ENCODE data around the gene TGFBR3L.

DNA sequence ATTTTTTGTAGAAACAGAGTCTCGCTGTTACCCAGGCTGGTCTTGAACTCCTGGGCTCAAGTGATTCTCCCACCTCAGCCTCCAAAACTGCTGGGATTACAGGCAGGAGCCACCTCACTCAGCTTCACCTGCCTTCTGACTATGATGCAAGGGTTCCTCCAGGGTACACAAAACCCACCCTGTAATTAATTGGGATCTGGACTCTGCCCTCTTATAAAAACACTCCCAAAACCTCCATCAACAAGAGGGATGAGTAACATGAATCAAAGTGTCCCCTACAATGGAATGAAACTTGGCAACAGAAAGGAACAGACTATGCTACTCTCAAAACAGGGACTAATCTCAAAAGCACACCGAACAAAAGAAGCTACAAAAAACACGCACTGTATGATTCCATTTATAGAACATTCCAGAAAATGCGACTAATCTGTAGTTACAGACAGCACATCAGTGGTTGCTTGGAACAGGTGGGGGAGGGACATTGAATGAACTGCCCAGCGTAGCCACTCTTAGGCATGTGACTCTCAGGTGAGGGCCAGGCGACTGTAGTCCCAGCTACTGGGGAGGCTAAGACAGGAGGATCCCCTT lies 37.3 kb upstream of the TGFBR3L start:
- TF ChIP-seq ZBTB40 (IDR thresholded peaks at IDR 0.05; ENCODE audit: borderline replicate concordance) = no peak
- no peak for TF ChIP-seq SRF (IDR thresholded peaks at IDR 0.05; ENCODE audit: low read depth in 2 of 2, low read length in 2 of 2)
- TF ChIP-seq, protein P1, sequence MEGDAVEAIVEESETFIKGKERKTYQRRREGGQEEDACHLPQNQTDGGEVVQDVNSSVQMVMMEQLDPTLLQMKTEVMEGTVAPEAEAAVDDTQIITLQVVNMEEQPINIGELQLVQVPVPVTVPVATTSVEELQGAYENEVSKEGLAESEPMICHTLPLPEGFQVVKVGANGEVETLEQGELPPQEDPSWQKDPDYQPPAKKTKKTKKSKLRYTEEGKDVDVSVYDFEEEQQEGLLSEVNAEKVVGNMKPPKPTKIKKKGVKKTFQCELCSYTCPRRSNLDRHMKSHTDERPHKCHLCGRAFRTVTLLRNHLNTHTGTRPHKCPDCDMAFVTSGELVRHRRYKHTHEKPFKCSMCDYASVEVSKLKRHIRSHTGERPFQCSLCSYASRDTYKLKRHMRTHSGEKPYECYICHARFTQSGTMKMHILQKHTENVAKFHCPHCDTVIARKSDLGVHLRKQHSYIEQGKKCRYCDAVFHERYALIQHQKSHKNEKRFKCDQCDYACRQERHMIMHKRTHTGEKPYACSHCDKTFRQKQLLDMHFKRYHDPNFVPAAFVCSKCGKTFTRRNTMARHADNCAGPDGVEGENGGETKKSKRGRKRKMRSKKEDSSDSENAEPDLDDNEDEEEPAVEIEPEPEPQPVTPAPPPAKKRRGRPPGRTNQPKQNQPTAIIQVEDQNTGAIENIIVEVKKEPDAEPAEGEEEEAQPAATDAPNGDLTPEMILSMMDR (IDR thresholded peaks at IDR 0.05 in 2 of 3, conservative IDR thresholded peaks at IDR 0.05 in 1 of 3; ENCODE audit: control insufficient read depth in 2 of 3, extremely low read depth in 1 of 3, insufficient read depth in 1 of 3, low read depth in 3 of 3, low read length in 3 of 3) = no peak
- TF ChIP-seq MEF2A (IDR thresholded peaks at IDR 0.05; ENCODE audit: insufficient read depth, low read depth, low read length) = no peak

All from GM12878 (cell line).